ENCODE results near the gene CNTNAP2.

Gene CNTNAP2

DNA sequence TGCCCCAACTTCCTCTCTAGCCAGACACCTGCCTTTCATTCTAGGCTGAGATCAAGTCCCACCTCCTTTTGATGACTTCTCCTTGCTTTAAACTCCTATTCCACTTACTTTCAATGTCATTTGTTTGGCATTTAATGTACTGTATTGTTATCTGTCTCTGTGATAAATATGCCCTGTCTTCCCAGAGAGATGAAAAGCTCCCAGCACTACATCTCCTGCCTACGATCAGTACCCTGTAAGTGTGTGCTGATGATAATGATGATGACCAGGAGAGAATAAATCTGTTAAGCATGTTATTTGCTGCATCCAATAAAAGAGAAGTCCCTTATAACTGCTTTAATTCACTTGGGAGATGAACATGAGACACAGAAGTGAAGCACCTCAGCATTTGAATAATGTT is 2106.6 kb downstream of the CNTNAP2 start:
- DNase-seq (ENCODE audit: low read depth in 2 of 3, low spot score in 2 of 3) = no peak

DNA sequence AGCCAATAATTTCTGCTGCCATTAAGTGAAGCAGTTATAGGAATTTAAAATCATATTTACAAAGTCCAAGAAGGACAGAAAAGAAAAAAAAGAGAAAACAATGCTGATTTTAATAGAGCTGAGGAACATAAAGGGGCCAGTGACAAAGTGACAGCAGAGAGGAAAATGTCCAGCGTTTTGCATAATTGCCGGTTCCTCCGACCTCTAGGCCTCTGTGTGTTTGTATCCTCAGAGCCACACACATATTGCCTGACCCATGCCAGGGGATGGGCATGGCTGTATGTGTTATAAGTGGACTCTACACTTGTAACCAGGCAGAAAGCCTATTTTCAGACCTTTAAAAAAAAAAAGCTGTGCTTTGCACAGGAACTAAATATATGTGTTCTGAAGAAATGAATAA is 2107.1 kb downstream of the CNTNAP2 start:
- DNase-seq (ENCODE audit: low read depth in 2 of 3, low spot score in 2 of 3) = no peak

DNA sequence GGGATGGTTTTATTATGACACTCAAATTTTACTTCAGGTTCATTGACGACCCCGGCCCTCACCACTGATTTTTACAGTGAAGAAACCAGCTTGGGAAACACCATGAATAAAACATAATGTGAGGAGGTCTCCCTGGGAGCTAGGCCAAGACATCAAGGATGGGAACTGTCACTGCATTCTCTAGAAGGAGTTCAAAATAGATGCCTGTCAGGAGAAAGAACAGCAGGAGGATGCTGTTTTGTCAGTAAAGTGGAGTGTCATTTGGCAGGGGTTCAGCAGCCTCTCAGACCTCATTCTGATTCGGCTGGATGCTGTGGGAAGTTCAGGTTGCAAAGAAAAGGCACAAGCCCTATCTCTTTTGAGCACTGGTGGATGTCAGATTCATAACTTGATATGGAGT is 2113.7 kb downstream of the CNTNAP2 start:
- no peak for DNase-seq (ENCODE audit: low read depth in 2 of 3, low spot score in 2 of 3)

DNA sequence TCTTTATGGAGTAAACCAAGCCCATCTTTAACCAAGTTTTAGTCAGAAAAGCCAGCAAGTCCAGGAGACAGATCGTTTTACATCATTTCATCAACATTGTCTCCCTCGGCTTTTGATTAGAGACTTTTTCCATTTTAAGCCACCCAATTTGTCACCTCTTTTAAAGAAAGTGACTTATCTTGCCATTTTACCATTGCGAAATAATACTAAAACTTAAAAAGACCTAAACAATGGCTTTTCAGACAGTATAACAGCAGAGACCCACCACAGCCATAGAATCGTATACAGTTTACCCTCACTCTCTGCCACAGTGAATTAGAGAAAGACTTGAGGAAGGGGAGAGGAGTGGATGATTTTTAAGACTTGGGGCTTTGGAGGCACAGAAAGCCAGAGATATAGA is 2114.3 kb downstream of the CNTNAP2 start:
- DNase-seq (ENCODE audit: low read depth in 2 of 3, low spot score in 2 of 3) = no peak

DNA sequence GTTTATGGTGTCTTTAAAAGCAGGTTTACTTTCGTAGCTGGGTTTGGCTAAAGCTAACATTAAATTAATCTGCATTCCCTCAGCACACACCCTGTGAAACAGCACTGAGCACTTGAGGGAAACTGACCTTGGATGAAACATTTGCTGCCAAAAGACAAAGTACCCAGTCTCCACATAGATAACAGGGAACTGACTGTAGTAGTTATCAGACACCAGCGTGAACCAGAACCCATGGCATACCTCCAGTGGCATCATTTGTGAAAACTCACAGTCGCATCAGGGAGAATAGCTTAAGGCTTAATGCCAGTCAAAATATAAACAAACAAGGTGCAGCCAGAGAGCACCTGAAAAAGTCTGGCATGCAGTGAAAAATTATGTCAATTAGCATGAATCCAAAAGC is 2116.2 kb downstream of the CNTNAP2 start:
- no peak for DNase-seq (ENCODE audit: low read depth in 2 of 3, low spot score in 2 of 3)

DNA sequence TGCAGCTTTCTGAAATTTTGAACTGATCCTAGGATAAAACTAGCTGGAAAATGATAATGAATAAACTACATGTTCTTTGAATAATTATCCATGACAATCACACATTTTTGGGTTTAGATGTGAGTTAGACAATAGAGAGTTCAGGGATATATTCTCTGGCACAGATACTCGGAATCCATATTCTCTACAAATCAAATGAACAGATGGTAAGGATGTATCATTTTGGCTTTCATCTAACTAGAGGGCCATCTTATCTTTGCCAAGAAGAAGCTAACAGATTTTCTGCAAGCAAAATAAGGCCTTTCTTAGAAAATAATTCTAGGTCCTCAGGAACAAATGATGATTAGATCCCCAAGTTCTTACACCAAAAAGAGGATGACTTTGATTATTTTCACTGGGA is 2118.1 kb downstream of the CNTNAP2 start:
- DNase-seq (ENCODE audit: low read depth in 2 of 3, low spot score in 2 of 3) = no peak

DNA sequence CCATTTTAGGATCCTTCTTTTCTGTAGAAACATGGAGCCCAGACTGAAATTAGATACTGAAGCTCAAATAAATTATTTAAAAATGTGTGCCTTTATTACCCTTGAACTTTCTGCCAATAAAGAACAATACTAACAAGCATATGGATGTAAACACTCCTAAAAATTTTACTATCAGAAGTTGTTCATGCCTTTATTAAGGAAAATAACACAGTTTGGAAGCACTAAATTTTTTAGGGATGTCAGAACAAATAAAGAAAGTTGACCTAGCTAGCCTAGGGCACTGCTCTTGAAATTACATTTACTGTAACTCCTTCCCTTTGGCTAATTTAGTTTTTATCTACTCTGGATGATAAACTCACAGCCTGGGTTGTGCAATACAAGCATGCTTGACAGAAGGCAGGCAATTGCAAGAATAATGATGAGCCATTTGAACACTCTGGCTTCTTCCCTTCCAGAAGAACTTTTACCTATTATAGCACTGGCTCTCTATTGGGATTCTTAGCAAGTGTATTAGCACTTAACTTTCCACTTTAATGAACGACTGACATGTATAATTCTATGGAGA is 2122.2 kb downstream of the CNTNAP2 start:
- no peak for DNase-seq (ENCODE audit: low read depth in 2 of 3, low spot score in 2 of 3)

DNA sequence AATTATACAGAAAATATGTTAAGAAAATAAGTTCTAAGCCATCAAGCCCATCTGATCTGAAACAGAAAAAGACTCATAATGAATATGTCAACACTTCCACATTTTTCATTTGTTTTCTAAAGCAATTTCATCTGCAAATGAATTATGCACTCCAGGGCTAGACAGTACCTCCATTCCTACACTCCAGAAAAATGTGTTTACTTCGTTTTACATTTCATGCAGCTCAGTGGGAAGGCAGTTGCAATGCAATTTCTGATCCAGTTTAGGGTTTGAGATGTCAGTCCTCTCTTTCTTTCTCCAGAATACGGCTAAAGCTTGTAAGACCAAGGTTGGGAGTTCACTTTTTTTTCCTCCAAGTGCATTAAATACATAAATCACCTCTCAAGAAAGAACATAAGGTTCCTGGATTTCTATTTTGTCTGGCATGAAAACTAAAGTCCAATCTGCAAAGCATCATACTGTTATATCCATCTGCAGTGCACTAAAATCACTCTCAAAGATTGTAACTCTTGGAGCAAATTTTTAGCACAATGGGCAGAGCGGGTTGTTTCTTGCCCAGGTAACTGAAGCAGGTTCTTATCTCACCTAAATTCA is 2125.2 kb downstream of the CNTNAP2 start:
- no peak for DNase-seq (ENCODE audit: low read depth in 2 of 3, low spot score in 2 of 3)

DNA sequence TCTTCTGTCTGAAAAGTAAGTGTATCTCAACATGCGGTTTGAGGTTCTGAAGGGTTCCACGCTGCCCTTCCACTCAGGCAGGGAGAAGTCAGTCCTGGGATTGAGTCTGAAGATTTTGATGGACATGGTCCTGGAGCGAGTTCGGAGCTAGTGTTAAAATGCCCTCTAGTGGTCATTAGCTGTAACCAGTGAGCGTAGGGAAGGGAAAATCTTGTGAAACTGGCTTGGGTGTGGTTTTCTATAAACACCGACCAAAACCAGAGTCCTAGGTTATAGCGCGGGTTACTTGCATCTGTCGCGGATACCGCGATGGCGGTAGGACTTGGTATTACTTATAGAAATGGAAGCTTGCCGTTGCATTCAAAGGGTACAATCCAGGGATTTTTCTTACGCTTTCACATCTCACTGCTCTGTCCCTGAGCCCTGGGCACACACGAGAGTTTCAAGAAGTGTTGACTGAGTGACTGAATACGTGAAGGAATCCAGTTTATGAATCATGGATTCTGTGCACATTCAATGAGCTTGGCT is 2125.8 kb downstream of the CNTNAP2 start:
- no peak for DNase-seq (ENCODE audit: low read depth in 2 of 3, low spot score in 2 of 3)

DNA sequence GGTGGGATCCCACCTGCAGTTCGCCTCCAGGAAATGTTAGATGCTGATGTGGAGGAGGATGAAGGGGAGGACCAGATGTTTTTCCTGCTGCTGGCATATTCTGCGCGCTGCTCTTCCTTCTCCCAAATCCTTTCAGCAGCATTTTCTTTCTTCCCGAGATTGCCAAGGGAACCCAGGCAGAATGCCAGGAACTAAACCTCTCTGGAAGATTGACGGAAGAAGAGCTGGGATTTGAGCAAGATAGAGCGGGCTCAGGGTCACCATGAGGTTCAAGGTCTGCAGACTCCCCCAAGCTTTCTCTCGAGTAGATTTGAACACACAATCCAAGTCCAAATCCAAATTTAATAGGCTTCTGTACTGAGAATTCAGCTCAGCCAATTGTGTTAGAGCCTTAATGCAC is 2128.8 kb downstream of the CNTNAP2 start:
- no peak for DNase-seq (ENCODE audit: low read depth in 2 of 3, low spot score in 2 of 3)

DNA sequence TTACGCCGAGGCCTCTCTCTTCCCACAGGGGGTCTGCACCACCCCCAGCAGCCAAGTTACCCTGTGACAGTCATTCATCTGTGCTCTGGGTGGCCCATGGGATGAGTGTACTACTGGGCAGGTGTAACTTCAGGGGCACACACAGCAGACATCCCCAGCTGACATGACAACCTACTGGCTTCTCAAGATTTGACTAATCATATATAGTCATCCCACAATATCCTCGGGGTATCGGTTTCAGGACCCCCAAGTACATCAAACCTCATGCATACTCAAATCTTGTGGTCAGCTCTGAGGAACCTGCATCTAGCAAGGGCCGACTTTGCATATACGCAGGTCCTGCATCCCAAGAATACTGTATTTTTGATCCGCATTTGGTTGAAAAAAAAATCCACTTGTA is 2137.0 kb downstream of the CNTNAP2 start:
- DNase-seq (ENCODE audit: low read depth in 2 of 3, low spot score in 2 of 3) = no peak

DNA sequence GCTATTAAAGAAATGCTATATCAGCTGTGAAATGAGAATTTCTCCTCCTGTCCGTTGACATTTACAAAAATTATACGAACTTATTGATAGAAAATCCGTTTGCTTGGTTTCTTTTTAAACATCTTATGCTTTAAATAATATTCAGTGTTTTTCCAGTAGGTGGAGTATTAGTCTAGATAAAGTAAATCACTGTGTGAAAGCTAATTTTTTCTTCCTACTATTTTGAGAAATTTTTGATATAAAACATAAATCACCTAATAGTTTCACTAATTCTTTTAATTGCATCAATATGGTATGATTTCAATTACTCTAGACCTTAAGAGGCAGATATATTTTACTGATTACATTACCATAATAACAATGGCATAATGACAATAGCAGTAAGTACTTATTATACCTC is 2138.7 kb downstream of the CNTNAP2 start:
- no peak for DNase-seq (ENCODE audit: low read depth in 2 of 3, low spot score in 2 of 3)

DNA sequence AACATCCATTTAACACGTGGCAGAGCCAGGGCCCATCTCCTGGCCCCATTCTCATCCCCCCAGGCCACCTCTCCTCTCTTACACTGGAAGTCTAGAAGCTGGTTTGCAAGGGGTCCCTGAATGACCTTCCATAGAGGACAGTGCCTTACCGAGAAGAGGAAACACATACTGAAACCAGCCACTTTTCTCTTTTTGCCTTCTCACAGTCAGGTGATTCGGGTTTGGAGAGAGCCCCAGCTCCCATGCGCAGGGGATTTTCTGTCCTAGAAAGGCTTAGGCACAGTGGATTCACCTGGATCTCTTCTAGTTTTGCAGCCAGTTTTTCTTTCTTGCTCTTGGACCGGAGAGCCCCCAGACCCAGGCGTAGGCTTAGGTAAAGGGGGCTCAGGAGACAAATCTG is 2139.8 kb downstream of the CNTNAP2 start:
- DNase-seq (ENCODE audit: low read depth in 2 of 3, low spot score in 2 of 3) = no peak

DNA sequence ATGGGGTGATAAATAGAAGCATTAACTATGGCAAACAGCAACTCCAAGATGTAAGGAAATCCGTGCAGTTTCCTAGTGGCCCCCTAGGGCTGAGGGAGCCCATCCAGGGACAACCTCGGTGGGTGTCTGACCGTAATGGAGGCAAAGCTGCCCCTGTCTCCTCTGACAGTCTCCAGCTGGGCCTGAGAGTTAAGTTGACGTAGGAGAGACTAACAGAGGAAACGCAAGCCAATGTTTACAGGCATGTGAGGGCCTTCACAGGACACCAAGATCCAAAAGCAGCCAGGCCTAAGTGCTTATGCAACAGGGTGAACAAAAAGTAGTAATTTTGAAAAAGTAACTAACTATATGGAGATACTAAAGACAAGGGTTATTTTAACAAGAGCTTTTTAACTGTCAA is 2144.0 kb downstream of the CNTNAP2 start:
- no peak for DNase-seq (ENCODE audit: low read depth in 2 of 3, low spot score in 2 of 3)

DNA sequence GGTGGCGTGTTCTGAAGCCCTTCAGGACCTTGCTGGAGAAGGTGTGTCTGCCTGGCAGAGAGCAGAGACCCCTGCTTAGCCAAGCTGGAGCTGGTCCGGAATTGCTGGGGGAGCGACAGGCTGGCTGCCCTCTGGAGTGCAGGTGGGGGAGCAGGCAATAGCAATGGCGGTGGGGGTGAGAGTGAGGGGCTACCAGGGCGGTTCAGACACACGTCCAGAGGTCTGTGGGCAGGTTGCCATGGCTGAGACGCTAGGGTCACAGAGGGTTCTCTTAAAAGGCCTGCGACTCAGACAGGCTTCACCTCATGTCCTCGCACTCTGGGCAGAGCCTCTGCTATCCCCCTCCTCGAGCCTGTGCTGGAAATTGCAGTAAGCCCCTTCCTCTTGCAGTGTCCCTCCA is 2144.9 kb downstream of the CNTNAP2 start:
- no peak for DNase-seq (ENCODE audit: low read depth in 2 of 3, low spot score in 2 of 3)

DNA sequence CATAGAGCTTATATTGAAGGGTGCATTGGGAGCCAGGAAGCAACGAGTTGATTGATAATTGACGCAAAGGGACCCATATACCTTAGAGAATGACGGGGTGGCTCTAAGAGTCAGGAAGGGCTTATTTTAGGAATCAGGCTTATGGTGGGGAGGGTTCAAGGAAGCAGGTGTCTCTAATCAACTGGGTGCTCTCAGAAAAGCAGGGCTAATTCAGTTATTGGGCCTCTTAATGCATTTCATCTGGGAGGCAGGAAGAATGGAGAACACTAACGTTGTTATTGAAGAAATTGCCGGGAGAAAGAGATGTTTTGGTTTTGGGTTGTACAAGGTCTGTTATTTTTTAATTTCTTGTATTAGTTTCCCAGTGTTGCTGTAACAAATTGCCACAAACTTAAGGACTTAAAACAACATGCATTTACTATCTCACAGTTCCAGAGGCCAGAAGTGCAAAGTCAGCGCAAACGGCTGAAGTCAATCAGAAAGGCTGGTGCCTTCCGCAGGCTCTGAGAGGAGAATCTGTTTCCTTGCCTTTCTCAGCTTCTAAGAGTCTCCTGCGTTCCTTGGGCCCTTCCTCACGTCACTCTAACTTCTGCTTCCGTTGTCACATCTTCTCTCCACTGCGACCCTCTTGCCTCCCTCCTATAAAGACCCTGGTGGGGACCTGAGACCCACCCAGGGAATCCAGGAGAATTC is 2145.5 kb downstream of the CNTNAP2 start:
- DNase-seq (ENCODE audit: low read depth in 2 of 3, low spot score in 2 of 3) = no peak

DNA sequence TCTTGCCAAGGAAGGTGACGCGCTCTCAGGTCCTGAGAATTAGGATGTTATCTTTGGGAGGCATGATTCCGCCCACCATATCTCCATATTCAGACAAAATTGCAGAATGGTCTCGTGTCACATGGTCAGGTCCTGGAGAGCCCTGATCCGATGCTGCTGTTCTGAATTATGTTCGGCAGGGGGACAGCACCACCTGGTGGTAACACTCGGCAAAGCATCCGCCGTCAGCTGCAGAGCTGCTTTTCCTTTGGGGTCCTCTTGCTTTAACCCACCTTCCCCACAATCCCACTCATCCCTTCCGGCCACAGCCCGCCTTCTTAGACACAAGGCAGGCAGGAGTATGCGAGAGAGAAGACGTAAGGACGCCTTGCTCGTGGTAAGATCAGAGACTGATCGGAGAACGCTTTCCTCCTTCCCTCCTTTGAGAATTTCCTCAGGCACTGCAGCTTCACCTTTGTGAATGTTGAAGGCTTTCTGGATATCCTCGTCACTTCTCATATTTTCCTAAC is 2146.2 kb downstream of the CNTNAP2 start:
- DNase-seq (ENCODE audit: low read depth in 2 of 3, low spot score in 2 of 3) = peak; percentile 14 to 56 (median 40)

DNA sequence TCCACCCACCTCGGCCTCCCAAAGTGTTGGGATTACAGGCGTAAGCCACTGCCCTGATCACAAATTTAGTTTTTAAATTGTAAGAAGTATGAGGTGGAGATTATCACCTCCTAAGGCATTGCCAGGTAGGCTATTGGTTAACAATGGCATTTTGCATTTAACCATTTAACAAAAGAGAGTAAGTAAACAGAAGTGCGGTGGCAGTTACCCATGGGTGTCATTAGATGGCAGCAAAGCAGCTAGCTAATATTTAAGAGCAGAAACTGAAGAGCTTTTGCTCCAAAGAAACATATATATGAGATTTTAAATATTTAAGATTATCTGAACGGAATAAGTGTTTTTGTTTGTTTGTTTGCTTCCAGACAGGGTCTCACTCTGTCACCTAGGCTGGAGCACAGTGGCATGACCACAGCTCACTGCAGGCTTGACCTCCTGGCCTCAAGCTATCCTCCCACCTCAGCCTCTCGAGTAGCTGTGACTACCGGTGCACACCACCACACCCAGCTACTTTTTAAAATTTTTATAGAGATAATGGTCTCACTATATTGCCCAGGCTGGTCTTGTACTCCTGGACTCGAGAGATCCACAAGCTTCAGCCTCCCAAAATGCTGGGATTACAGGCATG is 2148.4 kb downstream of the CNTNAP2 start:
- no peak for DNase-seq (ENCODE audit: low read depth in 2 of 3, low spot score in 2 of 3)

DNA sequence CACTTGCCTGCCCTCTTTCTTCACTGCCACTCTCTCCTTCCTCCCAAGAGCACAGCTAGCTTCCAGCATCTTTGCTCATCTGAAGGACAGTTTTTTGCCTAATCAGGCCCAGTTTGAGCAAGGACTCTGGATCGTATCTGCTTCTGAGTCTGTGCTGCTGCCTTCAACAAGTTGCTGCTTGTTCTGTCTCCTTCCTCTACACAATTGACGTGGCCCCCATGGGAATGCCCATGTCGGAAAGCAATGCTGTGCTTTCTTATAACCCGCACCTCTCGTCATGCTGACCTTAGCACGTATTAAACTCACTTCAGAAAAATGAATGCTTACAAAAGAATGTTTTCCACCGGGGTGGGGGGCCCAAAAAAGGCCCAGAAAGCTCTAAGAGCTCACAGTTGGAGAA is 2149.3 kb downstream of the CNTNAP2 start:
- DNase-seq (ENCODE audit: low read depth in 2 of 3, low spot score in 2 of 3) = no peak

DNA sequence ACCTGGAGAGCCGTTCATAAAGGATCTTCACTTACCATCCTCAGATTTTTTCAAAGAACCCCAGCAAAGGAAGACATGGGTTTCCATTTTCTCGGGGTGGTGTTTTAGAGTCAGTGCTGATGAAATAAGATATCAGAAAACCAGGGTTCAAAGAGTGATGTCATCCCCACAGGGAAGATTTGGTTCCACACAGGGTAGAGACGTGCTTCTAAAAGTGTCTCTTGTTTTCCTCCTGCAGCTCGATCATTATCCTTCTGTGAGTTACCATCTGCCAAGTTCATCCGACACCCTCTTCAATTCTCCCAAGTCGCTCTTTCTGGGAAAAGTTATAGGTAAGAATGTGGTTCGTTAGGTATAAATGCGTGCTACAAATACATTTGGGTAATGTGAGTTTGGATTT is 2150.2 kb downstream of the CNTNAP2 start:
- DNase-seq (ENCODE audit: low read depth in 2 of 3, low spot score in 2 of 3) = no peak

DNA sequence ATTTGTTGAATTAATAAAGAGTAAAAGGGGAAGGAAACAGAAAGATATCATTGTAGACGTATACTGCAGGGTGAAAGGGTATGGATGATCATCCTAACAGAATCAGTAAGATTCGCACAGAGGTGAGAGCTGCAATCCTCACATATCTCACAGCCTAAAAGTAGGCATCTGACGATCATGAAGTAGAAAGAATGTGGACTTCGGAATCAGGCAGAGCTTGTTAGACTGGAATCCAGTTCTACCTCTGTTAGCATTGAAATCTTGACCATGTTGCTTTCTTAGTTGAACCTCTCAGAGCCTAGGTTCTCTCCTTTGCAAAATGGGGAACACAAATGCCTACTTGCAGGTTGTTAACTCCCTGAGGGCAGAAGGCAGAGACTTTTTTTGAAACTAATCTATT is 2154.0 kb downstream of the CNTNAP2 start:
- no peak for DNase-seq (ENCODE audit: low read depth in 2 of 3, low spot score in 2 of 3)

DNA sequence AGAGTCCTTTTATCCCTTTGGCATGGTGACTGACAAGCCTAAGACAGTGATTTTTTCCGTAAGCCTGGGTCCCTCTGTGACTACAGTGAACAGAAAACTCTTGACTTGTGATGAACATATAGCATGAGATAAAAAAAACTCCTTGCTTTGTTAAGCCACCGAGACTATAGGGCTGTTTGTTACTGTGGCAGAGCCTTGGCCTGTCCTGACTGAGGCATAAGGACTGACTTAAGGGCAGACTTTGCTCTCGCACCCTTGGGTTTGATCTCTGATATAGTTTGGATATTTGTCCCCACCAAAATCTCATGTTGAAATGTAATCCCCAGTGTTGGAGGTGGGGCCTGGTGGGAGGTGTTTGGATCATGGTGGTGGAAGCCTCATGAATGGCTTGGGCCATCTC is 2157.5 kb downstream of the CNTNAP2 start:
- DNase-seq (ENCODE audit: low read depth in 2 of 3, low spot score in 2 of 3) = no peak
